Dendritic cell treated with granulocyte-macrophage colony-stimulating factor and Interleukin-4, amounts not matched to agents 40 ng/mL and 50 ng/mL, for 4 days (primary cell): ENCODE measurements around the gene VEZF1.
A peak's percentile ranks its signal among the peaks of the same experiment; 100 is the strongest.

Experiments
- H3K27ac Mint-ChIP-seq: one replicate; pipeline ENCODE4 v1.8.0; 2022; ENCODE audit warnings: mild to moderate bottlenecking, mixed read lengths
- H3K27me3 Mint-ChIP-seq: one replicate; pipeline ENCODE4 v1.8.0; 2022; ENCODE audit warnings: mild to moderate bottlenecking, mixed read lengths
- H3K36me3 Mint-ChIP-seq: one replicate; pipeline ENCODE4 v1.8.0; 2022; ENCODE audit warnings: low read depth, mixed read lengths
- H3K4me1 Mint-ChIP-seq: one replicate; pipeline ENCODE4 v1.8.0; 2022; ENCODE audit warnings: low read depth, mixed read lengths
- H3K4me3 Mint-ChIP-seq: one replicate; pipeline ENCODE4 v1.8.0; 2022; ENCODE audit warnings: mild to moderate bottlenecking, moderate library complexity, mixed read lengths
- H3K9me3 Mint-ChIP-seq: one replicate; pipeline ENCODE4 v1.8.0; 2022; ENCODE audit warnings: mixed read lengths
- intact Hi-C: fragments of 100-400 bp; cut with micrococcal nuclease; formaldehyde crosslinking; loops from one replicate; pipeline ENCODE4 v1.15.0; 2022

VEZF1 gene

DNA sequence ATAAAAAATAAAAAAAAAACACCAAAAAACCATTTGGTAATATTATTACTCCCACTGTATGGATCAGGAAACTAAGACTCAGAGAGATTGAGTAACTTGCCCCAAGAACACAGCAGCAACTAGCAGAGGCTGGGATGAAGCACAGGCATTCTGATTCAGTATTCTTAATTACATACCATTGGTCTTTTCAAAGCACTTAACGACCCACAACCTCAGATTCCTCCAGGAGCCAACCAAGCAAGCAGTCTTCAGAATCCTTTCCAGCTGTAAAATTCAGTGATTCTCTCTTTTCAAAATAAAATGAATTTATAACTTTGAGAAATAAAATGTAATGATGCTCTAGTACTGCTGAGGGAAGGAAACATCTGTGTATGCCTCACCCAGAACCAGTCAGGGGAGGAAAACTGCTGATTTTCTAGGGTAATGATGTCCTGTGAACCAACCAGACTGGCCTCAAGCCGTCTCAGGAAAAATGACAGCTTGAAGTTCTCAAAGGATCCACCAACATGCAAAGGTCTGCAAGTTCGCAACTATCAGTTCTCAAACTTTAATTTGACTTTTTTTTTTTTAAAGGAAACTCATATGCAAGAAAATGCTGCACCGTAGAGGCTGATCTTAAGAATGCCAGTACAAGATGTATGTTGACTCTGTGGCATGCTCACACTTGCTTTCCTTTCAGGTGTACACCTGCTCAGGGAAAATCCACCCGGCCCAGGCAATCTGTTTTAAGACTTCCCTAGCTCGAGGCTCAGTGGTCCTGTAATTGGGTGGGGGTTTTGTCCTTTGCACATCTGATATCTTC is 41.9 kb downstream of the VEZF1 start:
- peak overlapping the region; percentile 77 for H3K4me3 Mint-ChIP-seq
- H3K27me3 Mint-ChIP-seq, result no peaks in the 10 kb centered on the region
- peaks cover 75% of the 10 kb centered on the region for H3K4me1 Mint-ChIP-seq
- intact Hi-C loops, result loop anchor here (5.0 kb wide), 1 partner anchor 44 kb away; no protein-coding TSS in a partner anchor
- no peaks in the 10 kb centered on the region for H3K9me3 Mint-ChIP-seq
- H3K27ac Mint-ChIP-seq, result peak overlapping the region; percentile 87
- peaks cover 9% of the 10 kb centered on the region for H3K36me3 Mint-ChIP-seq

DNA sequence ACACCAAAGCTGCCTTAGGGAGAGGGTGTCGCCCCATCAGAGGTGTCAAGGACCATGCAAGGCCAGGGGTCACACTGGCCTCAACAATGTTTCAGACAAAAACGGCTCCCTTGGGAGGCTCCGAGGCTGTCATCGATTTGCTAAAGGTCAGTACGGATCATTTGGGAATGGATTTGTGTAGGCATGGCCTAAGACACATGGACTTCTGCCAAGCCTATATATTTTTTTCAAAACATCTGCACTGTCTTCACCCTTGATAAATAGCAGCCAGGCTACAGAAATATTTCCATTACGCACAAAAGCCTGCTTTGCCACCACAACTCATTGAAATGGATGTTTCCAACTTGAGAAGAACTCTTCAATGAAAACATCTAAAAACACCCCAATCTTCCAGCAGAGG is 43.1 kb downstream of the VEZF1 start:
- peaks cover 9% of the 10 kb centered on the region for H3K36me3 Mint-ChIP-seq
- no peak overlapping the region for H3K27ac Mint-ChIP-seq
- no peaks in the 10 kb centered on the region for H3K27me3 Mint-ChIP-seq
- intact Hi-C loops, result loop anchor here (5.0 kb wide), 1 partner anchor 43 kb away; no protein-coding TSS in a partner anchor
- H3K4me3 Mint-ChIP-seq, result no peak overlapping the region
- H3K4me1 Mint-ChIP-seq, result peaks cover 75% of the 10 kb centered on the region
- no peaks in the 10 kb centered on the region for H3K9me3 Mint-ChIP-seq

DNA sequence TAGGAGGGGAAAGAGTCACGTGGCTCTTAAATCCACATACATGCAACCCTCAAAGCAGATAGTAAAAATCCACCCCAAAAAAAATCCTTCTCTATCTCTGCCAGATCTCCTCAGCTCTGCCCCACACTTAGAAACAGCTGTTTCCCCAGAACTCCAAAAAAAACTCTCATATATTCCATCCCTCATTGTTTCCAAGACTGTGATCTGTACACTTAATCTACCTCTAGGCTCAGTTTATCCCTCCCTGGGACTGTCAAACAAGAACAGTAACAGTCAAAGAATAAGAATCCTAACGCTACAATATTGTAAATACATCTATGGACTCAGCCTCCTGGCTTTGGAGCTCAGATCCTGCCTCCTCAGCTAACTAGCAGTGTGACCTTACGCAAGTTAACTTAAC is 44.4 kb downstream of the VEZF1 start:
- H3K27ac Mint-ChIP-seq, result peak overlapping the region; percentile 79
- no peaks in the 10 kb centered on the region for H3K27me3 Mint-ChIP-seq
- no peaks in the 10 kb centered on the region for H3K9me3 Mint-ChIP-seq
- peaks cover 70% of the 10 kb centered on the region for H3K4me1 Mint-ChIP-seq
- peaks cover 9% of the 10 kb centered on the region for H3K36me3 Mint-ChIP-seq
- H3K4me3 Mint-ChIP-seq, result no peak overlapping the region
- intact Hi-C loops, result no loop called here

DNA sequence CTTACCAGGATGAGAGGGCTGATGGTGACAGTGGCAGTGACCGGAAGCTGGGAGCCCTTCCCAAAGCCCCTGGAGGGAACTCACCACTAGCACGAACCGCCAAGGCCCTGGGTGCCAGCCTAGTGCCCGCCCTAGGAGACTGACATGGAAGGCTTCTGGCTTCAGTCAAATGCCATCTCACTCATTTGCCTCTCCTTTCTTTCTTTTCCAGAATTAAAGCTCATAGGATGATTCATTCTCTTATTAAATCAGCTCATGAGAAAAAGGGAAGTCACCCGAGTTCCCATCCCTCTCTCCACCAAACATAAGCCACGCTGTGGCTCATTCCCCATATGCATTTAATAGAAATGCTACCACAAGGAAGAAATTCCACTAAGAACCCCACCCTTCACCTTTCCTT is 44.9 kb downstream of the VEZF1 start:
- H3K9me3 Mint-ChIP-seq, result no peaks in the 10 kb centered on the region
- H3K36me3 Mint-ChIP-seq, result peaks cover 9% of the 10 kb centered on the region
- H3K27ac Mint-ChIP-seq, result peak overlapping the region; percentile 79
- H3K4me3 Mint-ChIP-seq, result peak overlapping the region; percentile 30
- intact Hi-C loops, result no loop called here
- H3K27me3 Mint-ChIP-seq, result no peaks in the 10 kb centered on the region
- H3K4me1 Mint-ChIP-seq, result peaks cover 69% of the 10 kb centered on the region

DNA sequence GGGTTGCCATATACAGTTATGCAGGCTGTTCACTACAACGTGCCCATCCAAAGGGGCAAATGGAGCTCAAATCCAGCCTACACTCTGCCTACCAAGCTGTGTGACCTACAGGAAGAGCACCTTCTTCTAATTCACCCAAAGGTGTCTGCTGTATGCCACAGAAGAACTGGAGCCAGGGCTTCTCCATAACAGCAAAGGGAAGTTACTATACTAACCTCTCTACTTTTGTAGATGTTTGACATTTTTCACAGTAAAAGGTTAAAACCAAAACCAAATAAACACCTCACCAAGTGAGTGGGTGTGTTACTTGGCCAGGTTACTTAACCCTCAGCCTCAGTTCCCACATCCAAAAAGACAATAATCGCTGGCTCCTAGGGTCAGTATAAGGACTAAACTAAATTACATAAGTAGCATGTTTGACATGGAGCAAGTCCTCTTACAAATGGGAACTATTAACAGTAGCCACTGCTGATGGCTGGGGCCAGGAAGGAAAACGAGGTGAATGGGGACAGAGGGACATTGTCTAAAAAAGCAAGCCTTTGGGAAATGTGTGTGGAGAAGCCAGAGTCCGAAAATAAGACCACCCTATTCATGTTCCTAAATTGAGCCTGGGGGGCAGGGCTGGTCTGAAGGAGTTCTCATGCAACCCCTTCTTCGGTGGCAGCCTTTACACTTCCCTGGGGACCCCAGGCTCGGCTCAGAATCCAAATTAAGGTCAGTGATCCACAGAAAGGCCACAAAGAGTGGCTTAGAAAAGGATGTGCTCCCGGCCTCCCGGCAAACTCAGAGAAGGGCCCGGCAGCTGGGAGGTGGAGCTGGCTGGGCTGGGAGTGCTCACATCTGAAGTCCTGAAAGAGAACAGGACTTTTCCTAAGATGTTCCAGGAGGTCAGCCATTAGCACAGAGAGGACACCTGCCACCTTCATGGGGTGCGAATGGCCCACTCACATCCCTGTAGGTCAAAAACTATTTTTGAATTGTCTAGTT is 46.4 kb downstream of the VEZF1 start:
- Mint-ChIP-seq H3K9me3 (no peaks in the 10 kb centered on the region), H3K27me3 (no peaks in the 10 kb centered on the region), H3K27ac (peak overlapping the region; percentile 25), H3K36me3 (peaks cover 9% of the 10 kb centered on the region), H3K4me3 (peak overlapping the region; percentile 13), H3K4me1 (peaks cover 73% of the 10 kb centered on the region)
- intact Hi-C loops, result loop anchor here (2.0 kb wide), 1 partner anchor 13 kb away; the partner anchor contains the start of gene CUEDC1

DNA sequence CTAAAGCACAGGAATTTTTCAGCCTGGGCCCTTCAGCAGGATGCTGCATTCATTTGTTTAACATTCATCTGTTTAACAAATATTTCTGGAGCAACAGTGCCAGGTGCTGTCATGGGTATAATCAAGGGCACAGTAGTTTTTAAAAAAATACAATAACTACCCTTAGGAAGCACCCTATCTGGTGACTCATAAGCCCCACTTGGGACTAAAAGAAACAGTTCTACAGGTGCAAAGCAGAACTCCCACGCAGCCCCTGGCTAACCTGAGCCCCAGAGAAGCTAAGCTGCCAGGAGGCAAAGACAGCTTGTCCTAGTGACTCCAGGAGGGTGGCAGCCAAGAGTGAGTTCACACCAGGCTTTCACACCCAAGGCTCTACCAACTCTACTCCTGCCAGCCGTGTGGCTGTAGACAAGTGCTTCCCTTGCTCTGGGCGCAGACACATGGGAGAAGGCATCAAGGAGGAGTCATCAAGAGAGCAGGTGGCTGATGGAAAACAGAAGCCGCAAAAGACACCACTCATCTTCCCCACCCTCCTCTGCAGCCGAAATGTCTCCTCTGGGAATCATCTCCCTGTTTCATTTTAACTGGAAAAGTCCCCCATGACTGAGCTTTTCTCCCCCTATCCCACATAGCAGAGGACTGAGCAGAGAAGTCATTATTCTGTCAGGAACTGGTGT is 47.3 kb downstream of the VEZF1 start:
- intact Hi-C loops, result loop anchor here (2.0 kb wide), 1 partner anchor 14 kb away; the partner anchor contains the start of gene CUEDC1
- H3K9me3 Mint-ChIP-seq, result no peaks in the 10 kb centered on the region
- peak overlapping the region; percentile 25 for H3K27ac Mint-ChIP-seq
- no peaks in the 10 kb centered on the region for H3K27me3 Mint-ChIP-seq
- H3K36me3 Mint-ChIP-seq, result peaks cover 9% of the 10 kb centered on the region
- H3K4me3 Mint-ChIP-seq, result no peak overlapping the region
- H3K4me1 Mint-ChIP-seq, result peaks cover 79% of the 10 kb centered on the region

DNA sequence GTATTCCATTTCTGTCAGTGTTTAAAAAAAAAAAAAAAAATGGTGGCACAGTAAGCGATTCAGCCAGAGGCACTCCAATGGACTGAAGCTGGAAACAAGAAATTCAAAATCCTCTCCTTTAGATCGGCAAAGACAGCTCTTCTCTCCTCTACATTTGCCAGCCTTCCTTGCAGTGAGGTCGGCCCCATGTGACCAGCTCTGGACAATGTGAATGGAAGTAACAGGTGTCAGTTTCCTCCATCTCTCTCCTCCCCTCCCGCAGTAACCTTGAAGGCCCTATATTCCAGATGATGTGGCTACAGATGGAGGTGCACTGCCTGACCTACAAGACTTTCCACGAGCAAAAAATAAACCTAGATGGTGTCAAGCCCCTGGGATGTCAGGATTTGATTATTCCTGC is 47.8 kb downstream of the VEZF1 start:
- Mint-ChIP-seq H3K4me1 (peaks cover 85% of the 10 kb centered on the region), H3K9me3 (no peaks in the 10 kb centered on the region), H3K27ac (peak overlapping the region; percentile 25), H3K4me3 (peak overlapping the region; percentile 13), H3K27me3 (no peaks in the 10 kb centered on the region), H3K36me3 (peaks cover 9% of the 10 kb centered on the region)
- intact Hi-C loops, result loop anchor here (2.0 kb wide), 1 partner anchor 15 kb away; the partner anchor contains the start of gene CUEDC1

DNA sequence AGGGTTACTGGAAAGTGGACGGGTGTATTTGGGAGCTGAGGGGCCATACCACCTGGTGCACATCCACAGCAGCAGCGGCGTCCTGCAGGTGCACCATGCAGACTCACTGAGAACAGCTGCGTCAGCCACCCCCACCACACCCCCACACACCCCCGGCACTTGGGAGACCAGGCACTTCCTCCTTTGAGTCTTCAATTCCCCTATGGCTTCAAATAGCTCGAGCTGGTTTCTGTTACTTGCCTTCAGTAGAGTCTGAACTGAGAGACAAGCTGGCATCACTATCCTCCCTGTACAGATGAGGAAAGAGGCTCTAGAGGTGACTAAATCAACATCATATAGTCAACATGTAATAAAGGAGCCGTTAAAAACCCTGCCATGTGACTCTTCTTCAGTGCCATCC is 48.3 kb downstream of the VEZF1 start:
- H3K4me3 Mint-ChIP-seq, result no peak overlapping the region
- H3K36me3 Mint-ChIP-seq, result peaks cover 6% of the 10 kb centered on the region
- intact Hi-C loops, result loop anchor here (2.0 kb wide), 1 partner anchor 15 kb away; the partner anchor contains the start of gene CUEDC1
- H3K4me1 Mint-ChIP-seq, result peaks cover 85% of the 10 kb centered on the region
- no peaks in the 10 kb centered on the region for H3K27me3 Mint-ChIP-seq
- no peaks in the 10 kb centered on the region for H3K9me3 Mint-ChIP-seq
- peak overlapping the region; percentile 25 for H3K27ac Mint-ChIP-seq

DNA sequence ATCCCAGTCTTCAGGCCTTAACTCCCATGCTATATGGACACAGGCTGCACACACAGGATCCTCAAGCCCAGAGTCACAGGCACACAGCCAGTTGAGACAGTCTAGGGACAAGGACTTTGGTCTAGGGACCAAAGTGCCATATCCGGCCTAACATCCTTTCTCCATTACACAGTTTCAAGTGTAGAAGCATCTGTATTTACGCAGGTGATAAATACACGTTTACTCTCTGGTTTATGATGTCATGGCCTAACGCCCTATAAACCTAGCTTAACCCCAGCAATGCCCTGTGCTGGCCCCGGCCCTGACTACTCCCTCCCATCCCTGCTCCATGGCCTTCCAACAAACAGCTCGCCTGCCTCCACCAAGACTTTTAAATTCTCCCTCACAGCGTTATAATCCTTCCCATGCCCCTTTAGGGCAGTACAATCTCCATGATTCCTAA is 50.0 kb downstream of the VEZF1 start:
- no peaks in the 10 kb centered on the region for H3K27me3 Mint-ChIP-seq
- no peaks in the 10 kb centered on the region for H3K36me3 Mint-ChIP-seq
- H3K4me3 Mint-ChIP-seq, result no peak overlapping the region
- peaks cover 72% of the 10 kb centered on the region for H3K4me1 Mint-ChIP-seq
- no peak overlapping the region for H3K27ac Mint-ChIP-seq
- intact Hi-C loops, result no loop called here
- H3K9me3 Mint-ChIP-seq, result no peaks in the 10 kb centered on the region

DNA sequence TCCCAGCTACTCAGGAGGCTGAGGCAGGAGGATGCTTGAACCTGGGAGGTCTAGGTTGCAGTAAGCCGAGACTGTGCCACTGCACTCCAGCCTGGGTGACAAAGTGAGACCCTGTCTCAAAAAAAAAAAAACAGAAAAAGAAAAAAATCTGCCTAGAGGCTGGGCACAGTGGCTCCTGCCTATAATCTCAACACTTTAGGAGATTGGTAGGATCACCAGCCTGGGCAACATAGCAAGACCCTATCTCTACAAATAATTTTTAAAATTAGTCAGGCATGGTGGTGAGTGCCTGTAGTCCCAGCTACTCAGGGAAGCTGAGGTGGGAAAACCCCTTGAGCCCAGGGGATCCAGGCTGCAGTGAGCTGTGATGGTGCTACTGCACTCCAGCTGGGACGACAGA is 50.6 kb downstream of the VEZF1 start:
- Mint-ChIP-seq H3K9me3 (no peaks in the 10 kb centered on the region), H3K4me3 (no peak overlapping the region), H3K36me3 (no peaks in the 10 kb centered on the region), H3K27me3 (no peaks in the 10 kb centered on the region), H3K27ac (no peak overlapping the region), H3K4me1 (peaks cover 67% of the 10 kb centered on the region)
- intact Hi-C loops, result no loop called here

DNA sequence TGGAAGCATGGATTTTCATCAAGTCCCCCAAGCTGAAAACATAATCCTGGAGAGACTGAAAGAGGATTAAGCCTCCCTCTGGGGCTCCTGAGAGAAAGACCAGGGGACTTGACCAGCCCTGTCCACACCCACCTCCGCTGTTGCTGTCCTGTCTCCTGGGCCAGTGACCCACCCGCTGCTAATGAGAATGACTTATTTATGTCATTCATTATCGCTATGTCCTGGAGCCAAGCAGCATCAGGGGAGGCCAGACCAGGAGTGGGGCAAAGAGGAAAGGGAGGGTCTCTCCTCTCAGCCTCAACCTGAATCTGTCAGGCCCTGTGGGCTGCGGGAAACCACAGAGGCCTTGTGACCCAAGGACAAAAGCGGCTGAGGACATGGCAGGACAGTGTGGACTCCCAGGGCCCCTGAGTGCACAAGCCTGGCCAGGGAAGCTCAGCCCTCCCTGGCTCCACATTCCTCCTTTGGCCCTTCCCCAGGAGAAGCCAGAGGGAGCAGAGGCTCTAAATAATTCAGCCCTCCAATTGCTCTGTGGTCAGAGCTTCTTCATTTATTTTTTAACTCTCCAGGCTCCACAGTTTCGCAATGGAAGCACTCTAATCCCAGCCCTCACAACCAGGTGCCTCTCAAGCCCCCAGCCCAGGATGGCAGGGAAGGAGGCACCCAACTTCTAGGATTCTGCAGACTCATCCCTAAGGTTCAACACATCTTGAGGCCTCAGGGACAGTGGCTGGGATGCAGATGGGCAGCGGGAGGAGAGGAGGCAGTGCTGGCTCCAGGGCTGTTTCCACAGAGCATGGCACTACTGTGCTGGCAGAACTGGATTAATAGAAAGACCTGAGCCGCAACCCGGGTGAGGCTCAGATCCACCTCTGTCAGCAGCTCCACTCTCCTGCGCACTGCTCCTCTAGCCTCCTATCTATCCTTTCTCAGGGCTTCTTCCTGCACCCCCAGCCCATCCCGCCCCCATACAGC is 51.9 kb downstream of the VEZF1 start:
- intact Hi-C loops, result no loop called here
- H3K4me3 Mint-ChIP-seq, result no peak overlapping the region

DNA sequence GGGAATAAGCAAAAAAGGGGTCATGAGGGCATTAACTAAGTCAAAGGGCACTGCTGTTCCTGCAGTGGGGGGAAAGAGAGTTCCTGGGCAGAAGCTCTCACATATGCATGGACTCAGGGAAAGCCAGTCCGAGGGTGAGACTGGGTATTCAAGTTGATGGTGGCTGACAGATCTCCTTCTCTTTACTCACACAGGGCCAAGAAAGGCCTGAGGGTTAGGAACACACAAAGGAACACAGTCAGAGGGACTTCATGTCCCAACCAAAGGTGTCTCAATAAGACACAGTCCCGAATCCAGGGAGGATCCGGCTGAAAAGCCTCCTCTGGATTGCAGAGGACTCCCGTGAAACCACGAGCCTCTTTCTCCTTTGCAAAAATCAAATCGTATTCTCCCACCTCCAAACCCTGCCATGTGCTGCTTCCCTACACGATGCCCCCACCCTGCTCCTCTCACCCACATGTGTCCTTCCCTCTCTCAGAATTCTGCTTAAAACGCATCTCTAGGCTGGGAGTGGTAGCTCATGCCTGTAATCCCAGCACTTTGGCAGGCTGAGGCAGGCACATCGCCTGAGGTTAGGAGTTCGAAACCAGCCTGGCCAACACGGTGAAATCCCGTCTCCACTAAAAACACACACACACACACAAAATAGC is 56.4 kb downstream of the VEZF1 start:
- no peak overlapping the region for H3K4me3 Mint-ChIP-seq

More for the DNA sequence above, 51.9 kb downstream of the VEZF1 start:
- Mint-ChIP-seq H3K4me1 (peaks cover 66% of the 10 kb centered on the region), H3K36me3 (peaks cover 8% of the 10 kb centered on the region), H3K27ac (peak overlapping the region; percentile 60), H3K27me3 (peaks cover 3% of the 10 kb centered on the region), H3K9me3 (no peaks in the 10 kb centered on the region)

More for the DNA sequence above, 56.4 kb downstream of the VEZF1 start:
- intact Hi-C loops, result no loop called here
- H3K9me3 Mint-ChIP-seq, result no peaks in the 10 kb centered on the region
- H3K27me3 Mint-ChIP-seq, result peaks cover 7% of the 10 kb centered on the region
- H3K36me3 Mint-ChIP-seq, result peaks cover 17% of the 10 kb centered on the region
- peak overlapping the region; percentile 52 for H3K27ac Mint-ChIP-seq
- peaks cover 60% of the 10 kb centered on the region for H3K4me1 Mint-ChIP-seq
